Lower leg skin (tissue), 3 donors: ENCODE measurements around the gene MCHR1.

ENCODE experiments used
- POLR2A ChIP-seq, 2 donors: fragments of 450-650 bp; IDR thresholded peaks; one replicate each; pipeline ENCODE4 v1.6.1; 2016 to 2017; ENCODE audit warnings: antibody characterized with exemption in 2 of 2, mild to moderate bottlenecking in 1 of 2, moderate library complexity in 1 of 2
- TF ChIP-seq, protein P1 (sequence below), 3 donors: fragments of 450-650 bp; IDR thresholded peaks; one replicate each; pipeline ENCODE4 v1.5.1; 2016; ENCODE audit warnings: antibody characterized with exemption in 3 of 3, mild to moderate bottlenecking in 3 of 3, moderate library complexity in 2 of 3

- TF ChIP-seq, protein P1, sequence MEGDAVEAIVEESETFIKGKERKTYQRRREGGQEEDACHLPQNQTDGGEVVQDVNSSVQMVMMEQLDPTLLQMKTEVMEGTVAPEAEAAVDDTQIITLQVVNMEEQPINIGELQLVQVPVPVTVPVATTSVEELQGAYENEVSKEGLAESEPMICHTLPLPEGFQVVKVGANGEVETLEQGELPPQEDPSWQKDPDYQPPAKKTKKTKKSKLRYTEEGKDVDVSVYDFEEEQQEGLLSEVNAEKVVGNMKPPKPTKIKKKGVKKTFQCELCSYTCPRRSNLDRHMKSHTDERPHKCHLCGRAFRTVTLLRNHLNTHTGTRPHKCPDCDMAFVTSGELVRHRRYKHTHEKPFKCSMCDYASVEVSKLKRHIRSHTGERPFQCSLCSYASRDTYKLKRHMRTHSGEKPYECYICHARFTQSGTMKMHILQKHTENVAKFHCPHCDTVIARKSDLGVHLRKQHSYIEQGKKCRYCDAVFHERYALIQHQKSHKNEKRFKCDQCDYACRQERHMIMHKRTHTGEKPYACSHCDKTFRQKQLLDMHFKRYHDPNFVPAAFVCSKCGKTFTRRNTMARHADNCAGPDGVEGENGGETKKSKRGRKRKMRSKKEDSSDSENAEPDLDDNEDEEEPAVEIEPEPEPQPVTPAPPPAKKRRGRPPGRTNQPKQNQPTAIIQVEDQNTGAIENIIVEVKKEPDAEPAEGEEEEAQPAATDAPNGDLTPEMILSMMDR (IDR thresholded peaks at IDR 0.05) = no peak
- TF ChIP-seq POLR2A (IDR thresholded peaks at IDR 0.05) = no peak
Measured at GRCh38 chr22:40707154-40707553, 27.9 kb downstream of the MCHR1 start.
